ENCODE measurements around the gene THSD4. TPM values are rescaled to one million over a fixed set of nuclear protein-coding genes. Genes with fewer than 3 reads are reported as not detected.

Gene THSD4
- total and polyA plus RNA-seq, 9 of the 15 experiments (the other 6 are each of a cell fraction or from before 2014, with no cell fraction given), result 0.04 TPM; not detected in 5

GRCh38 chr15:71465131-71465955 is 350.1 kb downstream of the THSD4 start:
- H3K9me3 ChIP-seq (replicated peaks; ENCODE audit: control insufficient read depth, insufficient read depth, low read depth, low read length), result no peaks in the 10 kb centered on the region
- ChIA-PET POLR2A (no interaction called here), CTCF (ENCODE audit: low intra/inter-chr PET ratio) (no interaction called here)
- H3K9me1 ChIP-seq (ENCODE audit: control insufficient read depth, insufficient read depth, low read length), result no peaks in the 10 kb centered on the region
- H3K4me1 ChIP-seq (replicated peaks in 1 of 2; ENCODE audit: control insufficient read depth in 2 of 2, insufficient read depth in 2 of 2, low read length in 2 of 2), result no peaks in the 10 kb centered on the region
- no TSS peak for BruUV-seq (replicated peaks)
- TF ChIP-seq ZNF184 (CRISPR knock-in tag; IDR thresholded peaks at IDR 0.05) (no peak), FOS (IDR thresholded peaks at IDR 0.05; ENCODE audit: extremely low read depth, insufficient read length) (no peak), ZNF217 (CRISPR knock-in tag; IDR thresholded peaks at IDR 0.05) (no peak), ZSCAN29 (IDR thresholded peaks at IDR 0.05) (no peak), SMC3 (conservative IDR thresholded peaks at IDR 0.05; ENCODE audit: insufficient read depth, low read depth, low read length) (no peak), ZNF395 (CRISPR knock-in tag; IDR thresholded peaks at IDR 0.05) (no peak), STAT6 (CRISPR knock-in tag; IDR thresholded peaks at IDR 0.05) (no peak), RFX7 (CRISPR knock-in tag; IDR thresholded peaks at IDR 0.05) (no peak), MXD1 (CRISPR knock-in tag; IDR thresholded peaks at IDR 0.05; ENCODE audit: borderline replicate concordance, poor library complexity, severe bottlenecking) (no peak)
- no peak overlapping the region for H2AFZ ChIP-seq (ENCODE audit: low read depth, low read length)
- H3K36me3 ChIP-seq (ENCODE audit: control insufficient read depth, insufficient read depth, low read length), result no peaks in the 10 kb centered on the region
- DNase-seq (ENCODE audit: extremely low read depth in 1 of 4, low spot score in 3 of 4) (no peak), ATAC-seq (no peak), FAIRE-seq (no peak)
- H3K79me2 ChIP-seq (ENCODE audit: control insufficient read depth, insufficient read depth, low read length), result no peaks in the 10 kb centered on the region
- H4K20me1 ChIP-seq (replicated peaks; ENCODE audit: control insufficient read depth, insufficient read depth, low read length), result no peaks in the 10 kb centered on the region
- no peak overlapping the region for H3K27ac ChIP-seq (ENCODE audit: extremely low read depth, low read depth, low read length)
- intact Hi-C loops (cut with micrococcal nuclease), result no loop called here
- 0% methylated on average over 3 of the region's 3 CpGs for whole genome bisulfite sequencing (ENCODE audit: insufficient coverage, low coverage, missing lambda C conversion rate)
- in situ Hi-C loops (cut with MboI), result no loop called here
- H3K27me3 ChIP-seq (ENCODE audit: control insufficient read depth in 2 of 2, insufficient read depth in 2 of 2, low read length in 2 of 2), result no peaks in the 10 kb centered on the region
- no peak overlapping the region for H3K9ac ChIP-seq (ENCODE audit: insufficient read depth in 1 of 2, low read depth in 2 of 2, low read length in 2 of 2)
- no peak overlapping the region for H3K4me3 ChIP-seq
- H3K4me2 ChIP-seq (ENCODE audit: insufficient read depth, low read length), result no peak overlapping the region
